K562 (cell line): ENCODE results near the gene IP6K1. TPM values are rescaled to one million over a fixed set of nuclear protein-coding genes. Genes with fewer than 3 reads are reported as not detected.

Experiments
- HDAC1 ChIP-seq, 2 experiments: fragments of 450-650 bp; IDR thresholded peaks; 2 replicates each; pipeline ENCODE4 v1.6.1; 2016 to 2017; ENCODE audit warnings: inconsistent platforms in 1 of 2, mild to moderate bottlenecking in 1 of 2, moderate library complexity in 1 of 2
- MAFG ChIP-seq: fragments of 450-650 bp; conservative IDR thresholded peaks from 2 replicates; pipeline ENCODE4 v1.6.1; 2016; ENCODE audit warnings: missing genetic modification characterization, missing compliant biosample characterization
- polyA plus RNA-seq, 8 experiments: library from polyadenylated mRNA; depleted of rRNA in 4 of 8; stranded (reverse) in 5 of 8; unstranded in 3 of 8; fragments of >200 nt; fragmentation: Nextera tagmentation in 2 of 8; fragmentation: Illumina TruSeq in 1 of 8; extraction: Ambion mirVana in 2 of 8; extraction: Trizol in 1 of 8; gene quantifications; 2 replicates each; pipeline versions ENCODE4 v1.2.1 to v1.2.3, GENCODE V29; 2011 to 2014; ENCODE audit warnings: inconsistent platforms in 1 of 8, missing spikeins in 1 of 8
- total RNA-seq, 7 experiments: library from RNA; depleted of rRNA in 6 of 7; stranded (reverse); fragments of >200 nt in 6 of 7; fragmentation: Illumina TruSeq in 2 of 7; extraction: Trizol in 2 of 7; gene quantifications; 2 replicates each; pipeline versions ENCODE4 v1.2.1 to v1.2.3, GENCODE V29; 2011 to 2021; ENCODE audit warnings: low replicate concordance in 1 of 7
- TF ChIP-seq, protein P1 (sequence below): fragments of 200-600 bp; sonication (generic); IDR thresholded peaks from one replicate; pipeline ENCODE4 v1.6.1; 2012; ENCODE audit warnings: mild to moderate bottlenecking, low read depth, low read length, inconsistent platforms
- TF ChIP-seq, protein P2 (sequence below), 2 experiments: fragments of 450-650 bp in 1 of 2; sonication (generic) in 1 of 2; formaldehyde crosslinking in 1 of 2; IDR thresholded peaks; 2 replicates each; pipeline versions ENCODE4 v1.7.1 to v1.9.0; 2016 to 2022; ENCODE audit warnings: inconsistent platforms in 1 of 2, mild to moderate bottlenecking in 1 of 2, missing genetic modification reagents in 1 of 2

Gene IP6K1
- total and polyA plus RNA-seq, 9 of the 15 experiments (the other 6 are each of a cell fraction or from before 2014, with no cell fraction given) = 0.46 to 29.2 (median 13.1) TPM

DNA sequence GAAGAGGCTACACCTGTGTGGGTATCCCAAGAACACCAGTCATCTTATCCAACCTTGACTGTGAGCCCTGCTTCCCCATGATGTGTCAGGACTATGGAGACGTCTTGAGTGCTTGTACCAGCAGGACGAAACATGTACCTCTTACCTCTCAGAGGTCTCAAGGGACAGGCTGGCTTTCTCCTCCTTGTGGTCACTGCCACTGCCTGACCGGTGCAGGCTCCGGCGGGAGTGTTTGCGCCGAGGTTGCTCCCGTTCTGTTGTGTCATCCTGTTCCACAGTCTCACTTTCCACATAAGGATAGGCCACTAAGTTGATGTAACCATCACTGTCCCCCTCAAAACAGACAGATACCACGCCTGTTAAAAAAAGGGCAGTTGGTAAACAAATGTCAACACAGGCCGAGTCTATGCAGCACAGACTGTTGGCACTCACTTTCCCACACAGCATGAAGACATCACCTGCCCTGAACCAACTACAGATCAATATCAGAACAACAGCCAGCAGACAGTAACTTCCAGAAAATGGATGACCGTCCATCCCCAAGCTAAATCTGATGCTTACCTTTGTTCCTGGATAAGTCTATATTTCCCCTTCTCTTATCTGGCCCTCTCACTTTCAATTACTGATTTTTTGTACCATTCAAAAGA is 48.2 kb downstream of the IP6K1 start (continued):
- TF ChIP-seq, protein P1, sequence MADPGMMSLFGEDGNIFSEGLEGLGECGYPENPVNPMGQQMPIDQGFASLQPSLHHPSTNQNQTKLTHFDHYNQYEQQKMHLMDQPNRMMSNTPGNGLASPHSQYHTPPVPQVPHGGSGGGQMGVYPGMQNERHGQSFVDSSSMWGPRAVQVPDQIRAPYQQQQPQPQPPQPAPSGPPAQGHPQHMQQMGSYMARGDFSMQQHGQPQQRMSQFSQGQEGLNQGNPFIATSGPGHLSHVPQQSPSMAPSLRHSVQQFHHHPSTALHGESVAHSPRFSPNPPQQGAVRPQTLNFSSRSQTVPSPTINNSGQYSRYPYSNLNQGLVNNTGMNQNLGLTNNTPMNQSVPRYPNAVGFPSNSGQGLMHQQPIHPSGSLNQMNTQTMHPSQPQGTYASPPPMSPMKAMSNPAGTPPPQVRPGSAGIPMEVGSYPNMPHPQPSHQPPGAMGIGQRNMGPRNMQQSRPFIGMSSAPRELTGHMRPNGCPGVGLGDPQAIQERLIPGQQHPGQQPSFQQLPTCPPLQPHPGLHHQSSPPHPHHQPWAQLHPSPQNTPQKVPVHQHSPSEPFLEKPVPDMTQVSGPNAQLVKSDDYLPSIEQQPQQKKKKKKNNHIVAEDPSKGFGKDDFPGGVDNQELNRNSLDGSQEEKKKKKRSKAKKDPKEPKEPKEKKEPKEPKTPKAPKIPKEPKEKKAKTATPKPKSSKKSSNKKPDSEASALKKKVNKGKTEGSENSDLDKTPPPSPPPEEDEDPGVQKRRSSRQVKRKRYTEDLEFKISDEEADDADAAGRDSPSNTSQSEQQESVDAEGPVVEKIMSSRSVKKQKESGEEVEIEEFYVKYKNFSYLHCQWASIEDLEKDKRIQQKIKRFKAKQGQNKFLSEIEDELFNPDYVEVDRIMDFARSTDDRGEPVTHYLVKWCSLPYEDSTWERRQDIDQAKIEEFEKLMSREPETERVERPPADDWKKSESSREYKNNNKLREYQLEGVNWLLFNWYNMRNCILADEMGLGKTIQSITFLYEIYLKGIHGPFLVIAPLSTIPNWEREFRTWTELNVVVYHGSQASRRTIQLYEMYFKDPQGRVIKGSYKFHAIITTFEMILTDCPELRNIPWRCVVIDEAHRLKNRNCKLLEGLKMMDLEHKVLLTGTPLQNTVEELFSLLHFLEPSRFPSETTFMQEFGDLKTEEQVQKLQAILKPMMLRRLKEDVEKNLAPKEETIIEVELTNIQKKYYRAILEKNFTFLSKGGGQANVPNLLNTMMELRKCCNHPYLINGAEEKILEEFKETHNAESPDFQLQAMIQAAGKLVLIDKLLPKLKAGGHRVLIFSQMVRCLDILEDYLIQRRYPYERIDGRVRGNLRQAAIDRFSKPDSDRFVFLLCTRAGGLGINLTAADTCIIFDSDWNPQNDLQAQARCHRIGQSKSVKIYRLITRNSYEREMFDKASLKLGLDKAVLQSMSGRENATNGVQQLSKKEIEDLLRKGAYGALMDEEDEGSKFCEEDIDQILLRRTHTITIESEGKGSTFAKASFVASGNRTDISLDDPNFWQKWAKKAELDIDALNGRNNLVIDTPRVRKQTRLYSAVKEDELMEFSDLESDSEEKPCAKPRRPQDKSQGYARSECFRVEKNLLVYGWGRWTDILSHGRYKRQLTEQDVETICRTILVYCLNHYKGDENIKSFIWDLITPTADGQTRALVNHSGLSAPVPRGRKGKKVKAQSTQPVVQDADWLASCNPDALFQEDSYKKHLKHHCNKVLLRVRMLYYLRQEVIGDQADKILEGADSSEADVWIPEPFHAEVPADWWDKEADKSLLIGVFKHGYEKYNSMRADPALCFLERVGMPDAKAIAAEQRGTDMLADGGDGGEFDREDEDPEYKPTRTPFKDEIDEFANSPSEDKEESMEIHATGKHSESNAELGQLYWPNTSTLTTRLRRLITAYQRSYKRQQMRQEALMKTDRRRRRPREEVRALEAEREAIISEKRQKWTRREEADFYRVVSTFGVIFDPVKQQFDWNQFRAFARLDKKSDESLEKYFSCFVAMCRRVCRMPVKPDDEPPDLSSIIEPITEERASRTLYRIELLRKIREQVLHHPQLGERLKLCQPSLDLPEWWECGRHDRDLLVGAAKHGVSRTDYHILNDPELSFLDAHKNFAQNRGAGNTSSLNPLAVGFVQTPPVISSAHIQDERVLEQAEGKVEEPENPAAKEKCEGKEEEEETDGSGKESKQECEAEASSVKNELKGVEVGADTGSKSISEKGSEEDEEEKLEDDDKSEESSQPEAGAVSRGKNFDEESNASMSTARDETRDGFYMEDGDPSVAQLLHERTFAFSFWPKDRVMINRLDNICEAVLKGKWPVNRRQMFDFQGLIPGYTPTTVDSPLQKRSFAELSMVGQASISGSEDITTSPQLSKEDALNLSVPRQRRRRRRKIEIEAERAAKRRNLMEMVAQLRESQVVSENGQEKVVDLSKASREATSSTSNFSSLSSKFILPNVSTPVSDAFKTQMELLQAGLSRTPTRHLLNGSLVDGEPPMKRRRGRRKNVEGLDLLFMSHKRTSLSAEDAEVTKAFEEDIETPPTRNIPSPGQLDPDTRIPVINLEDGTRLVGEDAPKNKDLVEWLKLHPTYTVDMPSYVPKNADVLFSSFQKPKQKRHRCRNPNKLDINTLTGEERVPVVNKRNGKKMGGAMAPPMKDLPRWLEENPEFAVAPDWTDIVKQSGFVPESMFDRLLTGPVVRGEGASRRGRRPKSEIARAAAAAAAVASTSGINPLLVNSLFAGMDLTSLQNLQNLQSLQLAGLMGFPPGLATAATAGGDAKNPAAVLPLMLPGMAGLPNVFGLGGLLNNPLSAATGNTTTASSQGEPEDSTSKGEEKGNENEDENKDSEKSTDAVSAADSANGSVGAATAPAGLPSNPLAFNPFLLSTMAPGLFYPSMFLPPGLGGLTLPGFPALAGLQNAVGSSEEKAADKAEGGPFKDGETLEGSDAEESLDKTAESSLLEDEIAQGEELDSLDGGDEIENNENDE = no peak
- TF ChIP-seq, protein P2, sequence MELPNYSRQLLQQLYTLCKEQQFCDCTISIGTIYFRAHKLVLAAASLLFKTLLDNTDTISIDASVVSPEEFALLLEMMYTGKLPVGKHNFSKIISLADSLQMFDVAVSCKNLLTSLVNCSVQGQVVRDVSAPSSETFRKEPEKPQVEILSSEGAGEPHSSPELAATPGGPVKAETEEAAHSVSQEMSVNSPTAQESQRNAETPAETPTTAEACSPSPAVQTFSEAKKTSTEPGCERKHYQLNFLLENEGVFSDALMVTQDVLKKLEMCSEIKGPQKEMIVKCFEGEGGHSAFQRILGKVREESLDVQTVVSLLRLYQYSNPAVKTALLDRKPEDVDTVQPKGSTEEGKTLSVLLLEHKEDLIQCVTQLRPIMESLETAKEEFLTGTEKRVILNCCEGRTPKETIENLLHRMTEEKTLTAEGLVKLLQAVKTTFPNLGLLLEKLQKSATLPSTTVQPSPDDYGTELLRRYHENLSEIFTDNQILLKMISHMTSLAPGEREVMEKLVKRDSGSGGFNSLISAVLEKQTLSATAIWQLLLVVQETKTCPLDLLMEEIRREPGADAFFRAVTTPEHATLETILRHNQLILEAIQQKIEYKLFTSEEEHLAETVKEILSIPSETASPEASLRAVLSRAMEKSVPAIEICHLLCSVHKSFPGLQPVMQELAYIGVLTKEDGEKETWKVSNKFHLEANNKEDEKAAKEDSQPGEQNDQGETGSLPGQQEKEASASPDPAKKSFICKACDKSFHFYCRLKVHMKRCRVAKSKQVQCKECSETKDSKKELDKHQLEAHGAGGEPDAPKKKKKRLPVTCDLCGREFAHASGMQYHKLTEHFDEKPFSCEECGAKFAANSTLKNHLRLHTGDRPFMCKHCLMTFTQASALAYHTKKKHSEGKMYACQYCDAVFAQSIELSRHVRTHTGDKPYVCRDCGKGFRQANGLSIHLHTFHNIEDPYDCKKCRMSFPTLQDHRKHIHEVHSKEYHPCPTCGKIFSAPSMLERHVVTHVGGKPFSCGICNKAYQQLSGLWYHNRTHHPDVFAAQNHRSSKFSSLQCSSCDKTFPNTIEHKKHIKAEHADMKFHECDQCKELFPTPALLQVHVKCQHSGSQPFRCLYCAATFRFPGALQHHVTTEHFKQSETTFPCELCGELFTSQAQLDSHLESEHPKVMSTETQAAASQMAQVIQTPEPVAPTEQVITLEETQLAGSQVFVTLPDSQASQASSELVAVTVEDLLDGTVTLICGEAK (IDR thresholded peaks at IDR 0.05) = no peak
- TF ChIP-seq, protein P2 (CRISPR knock-in tag; IDR thresholded peaks at IDR 0.05) = no peak
- no peak for TF ChIP-seq HDAC1 (IDR thresholded peaks at IDR 0.05)
- TF ChIP-seq MAFG (tag) = no peak
